Brain microvascular endothelial cell (primary cell): ENCODE results near the gene KCTD4.

Source experiments
- DNase-seq: peaks from one replicate; pipeline ENCODE4 v3.0.0-alpha.2; 2020
- H3K27ac ChIP-seq: fragments of 250-450 bp; sonication (Bioruptor Pico); 2 replicates; pipeline ENCODE4 v1.5.1; 2020; ENCODE audit warnings: mild to moderate bottlenecking, moderate library complexity
- H3K27me3 ChIP-seq: fragments of 250-450 bp; sonication (Bioruptor Pico); replicated peaks from 2 replicates; pipeline ENCODE4 v1.5.1; 2020; ENCODE audit warnings: mild to moderate bottlenecking
- H3K36me3 ChIP-seq: fragments of 250-450 bp; sonication (Bioruptor Pico); replicated peaks from 2 replicates; pipeline ENCODE4 v1.5.1; 2020; ENCODE audit warnings: mild to moderate bottlenecking
- H3K4me3 ChIP-seq: 2 replicates; pipeline ENCODE4 v1.5.1; 2011; ENCODE audit warnings: low read depth, mild to moderate bottlenecking, control low read depth, low read length, moderate library complexity
- CTCF ChIP-seq: IDR thresholded peaks from 2 replicates; pipeline ENCODE4 v1.5.1; 2011; ENCODE audit warnings: low read depth, mild to moderate bottlenecking, moderate library complexity, low read length, control low read depth, inconsistent platforms; ENCODE audit errors: missing control alignments
- in situ Hi-C: cut with HindIII; loops from 2 replicates; pipeline ENCODE4 v1.10.0; 2017; ENCODE audit warnings: low sequenced_read_pairs, low pct_ligation_motif_present

The KCTD4 gene

DNA sequence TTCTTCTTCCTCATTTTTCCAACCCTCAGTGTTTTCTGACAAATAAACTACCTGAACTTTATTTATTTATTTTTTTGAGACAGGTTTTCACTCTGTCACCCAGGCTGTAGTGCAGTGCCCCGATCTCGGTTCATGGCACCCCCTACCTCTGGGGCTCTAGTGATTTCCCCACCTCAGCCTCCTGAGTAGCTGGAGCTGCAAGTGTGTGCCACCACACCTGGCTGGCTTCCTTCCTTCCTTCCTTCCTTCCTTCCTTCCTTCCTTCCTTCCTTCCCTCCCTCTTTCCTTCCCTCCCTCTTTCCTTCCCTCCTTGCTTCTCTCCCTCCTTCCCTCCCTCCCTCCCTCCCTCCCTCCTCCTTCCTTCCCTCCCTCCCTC lies 32.3 kb downstream of the KCTD4 start:
- H3K27ac ChIP-seq = no peak overlapping the region
- no peaks in the 10 kb centered on the region for H3K36me3 ChIP-seq
- DNase-seq = no peak
- in situ Hi-C loops = no loop called here
- no peak overlapping the region for H3K4me3 ChIP-seq
- H3K27me3 ChIP-seq = no peaks in the 10 kb centered on the region
- no peak for TF ChIP-seq CTCF

- H3K36me3 ChIP-seq = no peaks in the 10 kb centered on the region
- in situ Hi-C loops = no loop called here
- no peak for TF ChIP-seq CTCF
- no peaks in the 10 kb centered on the region for H3K27me3 ChIP-seq
- no peak for DNase-seq
- H3K27ac ChIP-seq = no peak overlapping the region
- no peak overlapping the region for H3K4me3 ChIP-seq
Observed at GRCh38 chr13:45167611-45168554, 33.0 kb downstream of the KCTD4 start.

DNA sequence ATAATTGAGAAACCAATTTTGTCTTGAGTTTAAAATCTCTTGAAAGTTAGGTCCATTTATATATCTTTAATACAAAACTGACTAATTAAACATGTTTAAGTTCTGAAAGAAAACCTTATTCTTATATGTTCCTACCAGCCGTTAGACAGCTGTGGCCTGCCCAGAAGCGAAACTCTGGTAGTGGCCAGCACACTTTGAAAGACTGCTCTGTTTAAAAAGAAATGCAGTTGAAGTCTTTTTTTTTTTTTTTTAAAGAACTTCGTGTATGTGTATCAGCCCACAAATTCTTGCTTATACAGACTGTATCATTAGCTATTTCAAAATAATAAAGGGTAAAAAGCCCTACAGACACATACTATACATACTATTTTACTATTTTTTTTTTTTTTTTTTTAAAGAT lies 34.0 kb downstream of the KCTD4 start:
- in situ Hi-C loops = no loop called here
- H3K36me3 ChIP-seq = no peaks in the 10 kb centered on the region
- no peak for TF ChIP-seq CTCF
- no peak for DNase-seq
- H3K27ac ChIP-seq = no peak overlapping the region
- H3K4me3 ChIP-seq = no peak overlapping the region
- H3K27me3 ChIP-seq = no peaks in the 10 kb centered on the region

- TF ChIP-seq CTCF = no peak
- peak overlapping the region; percentile 57 for H3K27ac ChIP-seq
- DNase-seq = peak; percentile 55
Observed at GRCh38 chr13:45162821-45163220, 38.0 kb downstream of the KCTD4 start.

DNA sequence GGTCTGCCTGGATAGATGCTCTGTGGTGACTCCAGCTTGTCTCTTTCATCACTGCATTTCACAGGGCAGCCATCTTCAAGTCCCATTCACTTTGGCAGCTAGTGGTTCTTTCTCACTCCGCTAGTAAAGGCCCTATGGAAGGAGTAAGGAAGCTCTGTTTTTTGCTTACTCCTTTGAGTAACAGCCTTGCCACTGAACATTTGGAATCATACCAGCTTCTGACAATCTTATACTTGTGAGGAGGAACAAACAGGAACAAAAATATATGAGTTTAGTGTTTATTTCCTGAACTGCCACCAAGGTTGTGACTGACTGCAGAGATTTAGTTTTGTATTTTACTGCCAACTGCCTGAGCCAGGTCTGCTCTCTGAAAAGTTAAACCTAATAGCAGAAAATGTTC lies 38.7 kb downstream of the KCTD4 start:
- H3K27ac ChIP-seq = peak overlapping the region; percentile 57

More at GRCh38 chr13:45162821-45163220, 38.0 kb downstream of the KCTD4 start:
- H3K27me3 ChIP-seq = no peaks in the 10 kb centered on the region
- in situ Hi-C loops = no loop called here
- H3K36me3 ChIP-seq = no peaks in the 10 kb centered on the region
- H3K4me3 ChIP-seq = no peak overlapping the region

More for the DNA sequence above, 38.7 kb downstream of the KCTD4 start:
- Histone ChIP-seq H3K27me3 (no peaks in the 10 kb centered on the region), H3K36me3 (no peaks in the 10 kb centered on the region), H3K4me3 (no peak overlapping the region)
- DNase-seq = no peak
- in situ Hi-C loops = no loop called here
- TF ChIP-seq CTCF = no peak
